ENCODE data around the gene ELF2.

The ELF2 gene

DNA sequence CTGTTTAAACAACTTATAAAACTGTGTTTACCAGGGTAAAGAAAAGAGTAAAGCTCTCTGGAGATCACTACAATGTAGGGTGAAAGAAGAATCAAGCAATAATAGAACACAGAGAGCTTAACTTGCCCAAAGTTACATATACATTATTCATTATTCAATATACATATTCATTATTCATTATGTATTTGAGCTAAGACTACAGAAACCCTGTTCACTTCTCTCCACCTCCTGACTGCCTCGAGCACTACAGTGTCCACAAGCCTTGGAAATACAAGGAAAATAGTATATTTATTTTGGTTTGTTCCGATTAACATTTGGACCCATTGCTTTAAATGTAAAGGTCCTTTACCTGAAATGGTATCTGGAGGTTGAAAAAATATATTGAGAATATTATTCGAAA, 35.9 kb upstream of the ELF2 start:
- Histone ChIP-seq H3K36me3 (ENCODE audit: insufficient read depth, low read length) (no peaks in the 10 kb centered on the region), H3K9me3 (ENCODE audit: insufficient read depth, low read depth, low read length) (no peaks in the 10 kb centered on the region), H3F3A (ENCODE audit: low read depth) (no peaks in the 10 kb centered on the region), H3K9me2 (replicated peaks; ENCODE audit: low read depth, low read length) (no peaks in the 10 kb centered on the region), H3K4me3 (ENCODE audit: low read length, poor library complexity, severe bottlenecking) (no peak overlapping the region), H3K9ac (ENCODE audit: low read depth, low read length, poor library complexity, severe bottlenecking) (no peak overlapping the region), H3K4me2 (ENCODE audit: low read depth, low read length, poor library complexity, severe bottlenecking) (no peak overlapping the region), H2AFZ (ENCODE audit: low read length) (no peak overlapping the region), H3K27me3 (ENCODE audit: insufficient read depth, low read length, poor library complexity, severe bottlenecking) (no peaks in the 10 kb centered on the region), H3K4me1 (ENCODE audit: insufficient read depth, low read length, poor library complexity, severe bottlenecking) (peaks cover 11% of the 10 kb centered on the region), H3K79me2 (ENCODE audit: insufficient read depth, low read length) (no peaks in the 10 kb centered on the region), H4K20me1 (ENCODE audit: insufficient read depth, low read length, poor library complexity, severe bottlenecking) (no peaks in the 10 kb centered on the region)
- no peak for TF ChIP-seq EZH2phosphoT487 (IDR thresholded peaks at IDR 0.05; ENCODE audit: borderline replicate concordance)
- TF ChIP-seq, protein P1, sequence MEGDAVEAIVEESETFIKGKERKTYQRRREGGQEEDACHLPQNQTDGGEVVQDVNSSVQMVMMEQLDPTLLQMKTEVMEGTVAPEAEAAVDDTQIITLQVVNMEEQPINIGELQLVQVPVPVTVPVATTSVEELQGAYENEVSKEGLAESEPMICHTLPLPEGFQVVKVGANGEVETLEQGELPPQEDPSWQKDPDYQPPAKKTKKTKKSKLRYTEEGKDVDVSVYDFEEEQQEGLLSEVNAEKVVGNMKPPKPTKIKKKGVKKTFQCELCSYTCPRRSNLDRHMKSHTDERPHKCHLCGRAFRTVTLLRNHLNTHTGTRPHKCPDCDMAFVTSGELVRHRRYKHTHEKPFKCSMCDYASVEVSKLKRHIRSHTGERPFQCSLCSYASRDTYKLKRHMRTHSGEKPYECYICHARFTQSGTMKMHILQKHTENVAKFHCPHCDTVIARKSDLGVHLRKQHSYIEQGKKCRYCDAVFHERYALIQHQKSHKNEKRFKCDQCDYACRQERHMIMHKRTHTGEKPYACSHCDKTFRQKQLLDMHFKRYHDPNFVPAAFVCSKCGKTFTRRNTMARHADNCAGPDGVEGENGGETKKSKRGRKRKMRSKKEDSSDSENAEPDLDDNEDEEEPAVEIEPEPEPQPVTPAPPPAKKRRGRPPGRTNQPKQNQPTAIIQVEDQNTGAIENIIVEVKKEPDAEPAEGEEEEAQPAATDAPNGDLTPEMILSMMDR (conservative IDR thresholded peaks at IDR 0.05; ENCODE audit: low read length): no peak

DNA sequence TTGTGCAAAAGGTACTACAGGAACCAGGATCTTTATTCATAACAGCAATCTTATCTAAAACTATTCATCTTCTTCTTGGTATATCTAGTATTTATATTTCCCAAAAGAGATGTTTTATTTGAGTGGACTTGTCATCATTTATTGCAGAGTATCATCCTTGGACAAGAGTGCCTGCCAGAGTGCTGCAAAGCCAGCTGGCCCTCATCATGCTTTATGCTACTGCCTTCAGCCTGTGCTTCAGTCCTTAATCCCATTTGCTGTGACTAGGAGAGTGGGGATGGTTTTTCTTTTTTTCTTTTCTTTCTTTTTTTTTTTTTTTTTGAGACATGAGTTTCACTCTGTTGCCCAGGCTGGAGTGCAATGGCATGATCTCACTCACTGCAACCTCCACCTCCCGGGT, 33.5 kb upstream of the ELF2 start:
- Histone ChIP-seq H3K4me1 (ENCODE audit: insufficient read depth, low read length, poor library complexity, severe bottlenecking) (peaks cover 11% of the 10 kb centered on the region), H4K20me1 (ENCODE audit: insufficient read depth, low read length, poor library complexity, severe bottlenecking) (no peaks in the 10 kb centered on the region), H3K4me2 (ENCODE audit: low read depth, low read length, poor library complexity, severe bottlenecking) (no peak overlapping the region), H3K36me3 (ENCODE audit: insufficient read depth, low read length) (no peaks in the 10 kb centered on the region), H3F3A (ENCODE audit: low read depth) (no peaks in the 10 kb centered on the region), H3K9me2 (replicated peaks; ENCODE audit: low read depth, low read length) (no peaks in the 10 kb centered on the region), H3K9ac (ENCODE audit: low read depth, low read length, poor library complexity, severe bottlenecking) (no peak overlapping the region), H3K27me3 (ENCODE audit: insufficient read depth, low read length, poor library complexity, severe bottlenecking) (no peaks in the 10 kb centered on the region), H3K4me3 (ENCODE audit: low read length, poor library complexity, severe bottlenecking) (no peak overlapping the region), H3K9me3 (ENCODE audit: insufficient read depth, low read depth, low read length) (no peaks in the 10 kb centered on the region), H3K79me2 (ENCODE audit: insufficient read depth, low read length) (no peaks in the 10 kb centered on the region), H2AFZ (ENCODE audit: low read length) (no peak overlapping the region)
- TF ChIP-seq, protein P1 (conservative IDR thresholded peaks at IDR 0.05; ENCODE audit: low read length): no peak
- no peak for TF ChIP-seq EZH2phosphoT487 (IDR thresholded peaks at IDR 0.05; ENCODE audit: borderline replicate concordance)

DNA sequence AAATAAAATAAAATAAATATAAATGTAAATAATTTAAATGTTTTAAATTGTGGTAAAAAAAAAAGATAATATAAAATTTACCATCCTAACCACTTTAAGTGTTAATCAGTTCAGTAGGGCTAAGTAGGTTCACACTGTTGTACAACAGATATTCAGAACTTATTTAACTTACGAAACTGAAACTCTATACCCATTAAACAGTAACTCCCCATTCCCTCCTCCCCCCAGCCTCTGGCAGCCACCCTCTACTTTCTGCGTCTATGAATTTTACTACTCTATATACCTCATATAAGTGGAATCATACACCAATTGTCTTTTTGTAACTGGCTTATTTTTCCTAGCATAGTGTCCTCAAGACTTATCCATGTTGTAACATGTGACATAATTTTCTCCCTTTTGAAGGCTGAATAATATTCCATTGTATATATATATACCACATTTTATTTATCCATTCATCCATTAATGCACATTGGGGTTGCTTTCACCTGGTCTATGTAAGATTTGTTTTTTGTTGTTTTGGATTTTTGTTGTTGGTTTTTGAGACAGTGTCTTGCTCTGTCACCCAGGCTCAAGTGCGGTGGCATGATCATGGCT, 32.5 kb upstream of the ELF2 start:
- H3K79me2 ChIP-seq (ENCODE audit: insufficient read depth, low read length): no peaks in the 10 kb centered on the region
- no peaks in the 10 kb centered on the region for H3K9me2 ChIP-seq (replicated peaks; ENCODE audit: low read depth, low read length)
- no peak overlapping the region for H3K4me2 ChIP-seq (ENCODE audit: low read depth, low read length, poor library complexity, severe bottlenecking)
- no peak overlapping the region for H3K4me3 ChIP-seq (ENCODE audit: low read length, poor library complexity, severe bottlenecking)
- H3K36me3 ChIP-seq (ENCODE audit: insufficient read depth, low read length): no peaks in the 10 kb centered on the region
- H3F3A ChIP-seq (ENCODE audit: low read depth): no peaks in the 10 kb centered on the region
- H3K27me3 ChIP-seq (ENCODE audit: insufficient read depth, low read length, poor library complexity, severe bottlenecking): no peaks in the 10 kb centered on the region
- no peak overlapping the region for H2AFZ ChIP-seq (ENCODE audit: low read length)
- TF ChIP-seq EZH2phosphoT487 (IDR thresholded peaks at IDR 0.05; ENCODE audit: borderline replicate concordance): no peak
- TF ChIP-seq, protein P1 (conservative IDR thresholded peaks at IDR 0.05; ENCODE audit: low read length): no peak
- H3K4me1 ChIP-seq (ENCODE audit: insufficient read depth, low read length, poor library complexity, severe bottlenecking): peaks cover 9% of the 10 kb centered on the region
- no peaks in the 10 kb centered on the region for H4K20me1 ChIP-seq (ENCODE audit: insufficient read depth, low read length, poor library complexity, severe bottlenecking)
- no peak overlapping the region for H3K9ac ChIP-seq (ENCODE audit: low read depth, low read length, poor library complexity, severe bottlenecking)
- no peaks in the 10 kb centered on the region for H3K9me3 ChIP-seq (ENCODE audit: insufficient read depth, low read depth, low read length)
